ENCODE measurements around the gene INTU. TPM values are rescaled to one million over a fixed set of nuclear protein-coding genes. Genes with fewer than 3 reads are reported as not detected.

The INTU gene
- total RNA-seq, 1 donor from 2014 or later, result 4.8 TPM

GRCh38 chr4:127732623-127733328 is 100.0 kb downstream of the INTU start:
- no peak for DNase-seq (ENCODE audit: low spot score)
- intact Hi-C loops (cut with DNase I), result loop anchor here (2.0 kb wide), 1 partner anchor 128 kb away; no protein-coding TSS in a partner anchor

- intact Hi-C loops (cut with DNase I), result no loop called here
- no peak for DNase-seq (ENCODE audit: low spot score)
These were observed 102.2 kb downstream of the INTU start for GRCh38 chr4:127734976-127735375.

GRCh38 chr4:127737295-127737694 is 104.5 kb downstream of the INTU start:
- DNase-seq (ENCODE audit: low spot score), result no peak
- intact Hi-C loops (cut with DNase I), result no loop called here

GRCh38 chr4:127741247-127741646 is 108.5 kb downstream of the INTU start:
- intact Hi-C loops (cut with DNase I), result no loop called here
- DNase-seq (ENCODE audit: low spot score), result no peak

GRCh38 chr4:127747883-127748282 is 115.1 kb downstream of the INTU start:
- intact Hi-C loops (cut with DNase I), result no loop called here
- no peak for DNase-seq (ENCODE audit: low spot score)

GRCh38 chr4:127748957-127749356 is 116.2 kb downstream of the INTU start:
- DNase-seq (ENCODE audit: low spot score), result no peak
- intact Hi-C loops (cut with DNase I), result no loop called here

- no peak for DNase-seq (ENCODE audit: low spot score)
- intact Hi-C loops (cut with DNase I), result no loop called here
These were observed 124.1 kb downstream of the INTU start for GRCh38 chr4:127756906-127757305.

GRCh38 chr4:127759228-127759820 is 126.6 kb downstream of the INTU start:
- intact Hi-C loops (cut with DNase I), result no loop called here
- DNase-seq (ENCODE audit: low spot score), result no peak

GRCh38 chr4:127759893-127760292 is 127.1 kb downstream of the INTU start:
- DNase-seq (ENCODE audit: low spot score), result no peak
- intact Hi-C loops (cut with DNase I), result no loop called here

GRCh38 chr4:127771535-127772275 is 138.9 kb downstream of the INTU start:
- intact Hi-C loops (cut with DNase I), result no loop called here

GRCh38 chr4:127772769-127773671 is 140.3 kb downstream of the INTU start:
- intact Hi-C loops (cut with DNase I), result no loop called here
- DNase-seq (ENCODE audit: low spot score), result no peak

More at GRCh38 chr4:127771535-127772275, 138.9 kb downstream of the INTU start:
- DNase-seq (ENCODE audit: low spot score), result no peak

- DNase-seq (ENCODE audit: low spot score), result no peak
- intact Hi-C loops (cut with DNase I), result no loop called here
These were observed 143.1 kb downstream of the INTU start for GRCh38 chr4:127775843-127776242.

Other genes starting within 250 kb of the INTU start
- gene SLC25A31, start 97.4 kb downstream of the INTU start, total RNA-seq, result not detected
- 12.4 TPM for gene HSPA4L, start 149.4 kb downstream of the INTU start, total RNA-seq
- 0.75 TPM for gene PLK4, start 247.9 kb downstream of the INTU start, total RNA-seq